GM12872 (cell line): ENCODE data around the gene ITPRID1.

Source experiments
- TF ChIP-seq, protein P1 (sequence below): IDR thresholded peaks from 3 replicates; pipeline ENCODE4 v1.5.1; 2011; ENCODE audit warnings: low read depth, mild to moderate bottlenecking, low read length, moderate library complexity; ENCODE audit not compliant: insufficient read depth

The ITPRID1 gene

DNA sequence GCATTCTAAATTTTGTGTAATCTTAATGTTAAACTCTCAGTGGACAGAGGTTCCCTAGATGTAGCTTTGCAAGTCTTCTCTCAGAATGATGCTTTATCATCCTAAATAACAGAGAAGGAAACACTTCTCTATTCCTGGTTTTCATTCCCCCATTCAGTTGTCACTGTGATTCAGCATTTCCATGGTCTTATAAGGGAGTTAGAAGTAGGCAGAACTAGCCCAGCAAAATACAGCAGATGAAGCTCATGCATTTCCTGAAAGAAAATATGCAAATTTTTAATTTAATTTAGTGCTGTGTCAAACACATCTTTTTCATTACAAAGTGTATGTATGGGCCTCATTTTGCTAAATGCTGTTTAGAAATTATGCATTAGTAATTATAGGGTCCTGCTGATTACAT is 70.1 kb downstream of the ITPRID1 start:
- TF ChIP-seq, protein P1, sequence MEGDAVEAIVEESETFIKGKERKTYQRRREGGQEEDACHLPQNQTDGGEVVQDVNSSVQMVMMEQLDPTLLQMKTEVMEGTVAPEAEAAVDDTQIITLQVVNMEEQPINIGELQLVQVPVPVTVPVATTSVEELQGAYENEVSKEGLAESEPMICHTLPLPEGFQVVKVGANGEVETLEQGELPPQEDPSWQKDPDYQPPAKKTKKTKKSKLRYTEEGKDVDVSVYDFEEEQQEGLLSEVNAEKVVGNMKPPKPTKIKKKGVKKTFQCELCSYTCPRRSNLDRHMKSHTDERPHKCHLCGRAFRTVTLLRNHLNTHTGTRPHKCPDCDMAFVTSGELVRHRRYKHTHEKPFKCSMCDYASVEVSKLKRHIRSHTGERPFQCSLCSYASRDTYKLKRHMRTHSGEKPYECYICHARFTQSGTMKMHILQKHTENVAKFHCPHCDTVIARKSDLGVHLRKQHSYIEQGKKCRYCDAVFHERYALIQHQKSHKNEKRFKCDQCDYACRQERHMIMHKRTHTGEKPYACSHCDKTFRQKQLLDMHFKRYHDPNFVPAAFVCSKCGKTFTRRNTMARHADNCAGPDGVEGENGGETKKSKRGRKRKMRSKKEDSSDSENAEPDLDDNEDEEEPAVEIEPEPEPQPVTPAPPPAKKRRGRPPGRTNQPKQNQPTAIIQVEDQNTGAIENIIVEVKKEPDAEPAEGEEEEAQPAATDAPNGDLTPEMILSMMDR = no peak

DNA sequence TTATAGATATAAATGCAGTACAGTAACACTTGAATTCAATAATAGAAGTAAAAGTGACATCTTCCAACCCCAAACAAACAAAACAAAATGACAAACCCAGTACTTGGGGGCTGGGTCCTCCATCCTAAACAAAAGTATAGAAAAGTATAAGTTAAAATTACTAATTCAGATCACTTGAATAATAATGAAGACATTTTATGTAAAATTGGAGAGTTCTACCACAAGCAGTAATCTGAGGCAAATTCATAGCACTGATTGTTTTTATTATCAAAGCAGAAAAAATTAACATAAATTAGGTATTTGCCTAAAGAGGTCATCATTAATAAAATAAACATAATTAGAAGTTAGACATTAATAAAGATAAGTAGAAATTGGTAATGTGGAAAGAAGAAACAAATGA is 81.5 kb downstream of the ITPRID1 start:
- TF ChIP-seq, protein P1 = no peak

DNA sequence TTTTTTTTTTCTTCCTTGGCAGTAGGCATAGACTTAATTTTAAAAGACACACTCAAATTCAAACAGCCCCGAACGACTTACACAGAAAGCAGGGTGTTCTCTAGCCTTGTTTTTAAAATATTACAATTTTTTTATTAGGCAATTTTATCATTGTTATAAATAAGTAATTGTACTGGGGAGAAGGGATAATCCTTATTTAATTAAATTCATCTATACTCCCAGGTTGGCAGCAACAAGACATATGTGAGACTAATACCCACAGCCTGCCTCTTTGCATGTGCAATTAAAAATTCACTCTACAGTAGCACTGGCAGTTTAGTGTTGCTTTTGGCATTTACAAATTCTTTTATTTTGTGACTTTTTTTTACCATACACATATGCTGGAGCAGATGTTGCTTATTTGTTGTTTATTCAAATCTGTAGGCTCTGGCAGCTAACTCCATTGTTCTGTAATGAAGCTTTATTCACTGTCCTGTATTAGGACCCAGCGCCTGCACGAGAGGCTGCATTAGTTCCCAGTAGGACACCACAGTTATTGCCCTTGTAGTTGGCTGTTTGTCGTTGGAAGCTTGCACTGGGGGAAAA is 88.2 kb downstream of the ITPRID1 start:
- TF ChIP-seq, protein P1 = no peak

DNA sequence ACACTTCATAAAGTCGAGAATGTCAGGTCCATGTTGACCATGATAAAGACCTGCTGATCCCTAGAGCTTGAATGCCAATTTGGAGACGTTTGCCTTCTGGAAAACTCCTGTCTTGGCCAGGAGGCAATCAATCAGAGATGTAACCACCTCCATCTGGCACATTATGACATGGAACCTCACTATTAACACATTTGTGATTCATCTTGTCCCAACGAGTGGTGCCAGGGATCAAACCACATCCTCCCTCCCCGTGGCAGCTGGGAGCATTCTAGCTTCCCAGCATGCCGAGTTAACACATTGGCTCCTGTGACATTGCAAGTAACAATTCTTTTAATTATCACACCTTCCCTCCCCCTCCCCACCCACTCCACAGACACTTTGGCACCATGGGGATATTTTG is 89.2 kb downstream of the ITPRID1 start:
- TF ChIP-seq, protein P1 = no peak

DNA sequence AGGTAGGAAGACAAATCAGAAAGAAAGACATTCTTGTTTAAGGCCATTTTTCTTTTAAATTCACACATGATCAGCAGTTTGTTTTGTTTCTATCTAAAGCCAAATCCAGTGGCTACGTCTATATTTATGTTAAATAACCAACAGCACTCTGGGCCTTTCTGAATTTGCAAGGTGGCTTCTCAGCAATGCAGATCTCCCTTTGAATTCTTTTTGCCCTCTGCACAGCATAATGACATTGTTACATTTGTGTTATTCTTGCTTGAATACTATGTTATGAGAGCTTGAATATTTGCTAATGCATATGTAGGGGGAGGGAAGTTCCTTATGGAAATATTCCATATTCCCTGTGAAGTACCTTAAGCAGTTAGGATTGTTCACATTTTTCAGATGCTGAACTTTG is 99.7 kb downstream of the ITPRID1 start:
- TF ChIP-seq, protein P1 = no peak

DNA sequence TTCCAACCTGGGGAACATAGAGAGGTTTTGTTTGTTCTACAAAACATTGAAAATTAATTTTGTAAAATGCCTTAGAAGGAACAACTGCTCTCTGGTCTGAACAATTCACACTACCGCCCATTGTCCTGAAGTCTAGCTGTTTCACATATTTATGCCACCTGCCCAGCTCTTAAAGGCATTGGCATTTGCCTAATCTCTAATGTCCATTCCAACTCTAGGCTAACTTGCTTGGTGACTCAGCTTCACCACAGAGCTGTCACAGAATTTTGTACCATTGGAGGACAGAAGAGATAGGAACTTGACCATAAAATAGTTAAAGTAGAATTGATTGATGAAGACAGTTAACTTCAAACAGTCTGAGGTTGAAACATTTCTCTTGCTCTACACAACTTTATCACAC is 119.6 kb downstream of the ITPRID1 start:
- TF ChIP-seq, protein P1 = no peak

DNA sequence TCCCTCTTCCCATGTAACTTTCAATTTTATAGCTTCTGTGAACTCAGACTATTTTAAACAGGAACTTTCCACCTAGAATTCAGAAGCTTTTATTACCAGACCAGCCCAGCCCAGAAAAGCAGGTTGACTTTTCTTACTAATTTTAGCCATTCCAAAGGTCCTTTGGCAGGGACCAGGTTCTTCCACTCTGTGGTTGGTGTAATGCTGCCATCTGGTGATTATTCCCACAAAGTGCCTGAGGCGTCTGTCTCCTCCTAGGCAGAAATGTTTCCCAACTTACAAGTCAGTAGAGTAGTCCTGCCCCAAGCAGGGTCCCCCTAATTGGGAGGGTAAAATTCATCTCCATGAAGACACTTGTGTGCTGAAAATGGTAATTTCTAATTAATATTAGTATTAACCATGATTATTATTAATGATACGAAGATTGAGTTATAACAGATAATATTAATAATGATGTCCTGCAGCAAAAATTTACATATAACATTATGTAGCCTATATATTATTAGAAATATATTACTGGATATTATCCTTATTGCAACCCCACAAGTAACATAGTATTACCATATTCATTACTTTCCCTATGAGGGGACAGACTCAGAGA is 120.1 kb downstream of the ITPRID1 start:
- TF ChIP-seq, protein P1 = peak; percentile 48
